A549 (cell line): ENCODE results near the gene VEZT. TPM values are rescaled to one million over a fixed set of nuclear protein-coding genes. Genes with fewer than 3 reads are reported as not detected.

Experiments
- ATAC-seq, 2 experiments: fragments of 200-7000 bp in 1 of 2; fragments of >200 bp in 1 of 2; cut with Nextera tagmentation in 1 of 2; cut with Tn5 transposase in 1 of 2; 3 replicates each; pipeline versions ENCODE4 v1.8.0 to v1.9.1; 2018 to 2020; ENCODE audit warnings: mild to moderate bottlenecking in 1 of 2, moderate library complexity in 1 of 2
- CTCF ChIA-PET: fragments of 300-600 bp; sonication (Branson Sonifier 250); formaldehyde crosslinking; extraction: SDS; loops from one replicate; lab custom pipeline; 2021; ENCODE audit warnings: antibody characterized with exemption, inconsistent platforms; lab: Yijun Ruan, JAX
- POLR2A ChIA-PET: fragments of 350-600 bp; formaldehyde crosslinking; extraction: SDS; loops from one replicate; lab custom pipeline; 2021; ENCODE audit warnings: antibody characterized with exemption, inconsistent platforms; lab: Yijun Ruan, JAX
- DNase-seq, 2 experiments: peaks; one replicate each; pipeline versions ENCODE4 v3.0.0 to v3.0.0-alpha.2; 2011 to 2016; ENCODE audit warnings: low read depth in 1 of 2, low spot score in 1 of 2
- FAIRE-seq: peaks from 2 replicates; lab custom pipeline; 2011; peaks lifted over from hg19 to GRCh38; lab: Jason Lieb, UNC
- H3K27ac ChIP-seq, 2 experiments: fragments of >200 bp; sonication (Bioruptor Twin); formaldehyde crosslinking; 3 replicates each; pipeline ENCODE4 v1.5.1; 2016 to 2017
- H3K4me1 ChIP-seq: fragments of >200 bp; sonication (Bioruptor Twin); formaldehyde crosslinking; 3 replicates; pipeline ENCODE4 v1.6.1; 2016
- H3K4me2 ChIP-seq: fragments of >200 bp; sonication (Bioruptor Twin); formaldehyde crosslinking; 3 replicates; pipeline ENCODE4 v1.6.1; 2016
- H3K4me3 ChIP-seq: fragments of >200 bp; sonication (Bioruptor Twin); formaldehyde crosslinking; 3 replicates; pipeline ENCODE4 v1.5.1; 2016
- H3K9me3 ChIP-seq: fragments of >200 bp; sonication (Bioruptor Twin); formaldehyde crosslinking; 3 replicates; pipeline ENCODE4 v1.6.1; 2016
- ATOH8 ChIP-seq: fragments of 250-450 bp; sonication (Bioruptor Pico); IDR thresholded peaks from 2 replicates; pipeline ENCODE4 v1.5.0; 2020; ENCODE audit warnings: low read depth, mild to moderate bottlenecking, moderate library complexity
- BCL3 ChIP-seq: fragments of >200 bp; sonication (Bioruptor Twin); formaldehyde crosslinking; IDR thresholded peaks from 3 replicates; pipeline ENCODE4 v1.6.1; 2016
- BHLHE40 ChIP-seq: IDR thresholded peaks from 2 replicates; pipeline ENCODE4 v1.6.1; 2012; ENCODE audit warnings: low read depth, low read length, inconsistent platforms
- CBX2 ChIP-seq: fragments of 200-600 bp; sonication (generic); IDR thresholded peaks from 2 replicates; pipeline ENCODE4 v1.6.1; 2016; ENCODE audit warnings: low read depth, mild to moderate bottlenecking, borderline replicate concordance
- CBX8 ChIP-seq: fragments of 200-600 bp; sonication (generic); IDR thresholded peaks from 2 replicates; pipeline ENCODE4 v1.6.1; 2016
- CEBPB ChIP-seq, 2 experiments: fragments of >200 bp in 1 of 2; sonication (Bioruptor Twin) in 1 of 2; formaldehyde crosslinking in 1 of 2; IDR thresholded peaks; 2 replicates each; pipeline ENCODE4 v1.6.1; 2012 to 2016
- CHD2 ChIP-seq: fragments of 150-350 bp; IDR thresholded peaks from 2 replicates; pipeline ENCODE4 v1.6.1; 2014; ENCODE audit warnings: low read length; ENCODE audit not compliant: partially characterized antibody
- CHD4 ChIP-seq: fragments of 200-600 bp; sonication (generic); IDR thresholded peaks from 2 replicates; pipeline ENCODE4 v1.6.1; 2016; ENCODE audit warnings: antibody characterized with exemption, mild to moderate bottlenecking, borderline replicate concordance
- EHF ChIP-seq: fragments of 250-450 bp; sonication (Bioruptor Pico); IDR thresholded peaks from 2 replicates; pipeline ENCODE4 v1.5.0; 2020; ENCODE audit warnings: mild to moderate bottlenecking
- EP300 ChIP-seq, 2 experiments: fragments of >200 bp; sonication (Bioruptor Twin); formaldehyde crosslinking; IDR thresholded peaks; 2 replicates in 1 of 2; 3 replicates in 1 of 2; pipeline ENCODE4 v1.6.1; 2016 to 2017
- FOSL2 ChIP-seq, 2 experiments: fragments of 450-650 bp in 1 of 2; fragments of >200 bp in 1 of 2; sonication (Bioruptor Twin) in 1 of 2; formaldehyde crosslinking; IDR thresholded peaks; 2 replicates each; pipeline versions ENCODE4 v1.5.0 to v1.6.1; 2016 to 2020; ENCODE audit warnings: mild to moderate bottlenecking in 1 of 2, moderate library complexity in 1 of 2
- HMGXB4 ChIP-seq: fragments of 250-450 bp; sonication (Bioruptor Pico); IDR thresholded peaks from 2 replicates; pipeline ENCODE4 v1.5.0; 2021; ENCODE audit warnings: mild to moderate bottlenecking, moderate library complexity, borderline replicate concordance
- HOXA7 ChIP-seq: fragments of 250-450 bp; sonication (Bioruptor Pico); IDR thresholded peaks from 2 replicates; pipeline ENCODE4 v1.5.0; 2020; ENCODE audit warnings: mild to moderate bottlenecking, moderate library complexity
- HOXB13 ChIP-seq: fragments of 250-450 bp; sonication (Bioruptor Pico); IDR thresholded peaks from 2 replicates; pipeline ENCODE4 v1.5.0; 2020; ENCODE audit warnings: low read depth, mild to moderate bottlenecking, moderate library complexity
- JUN ChIP-seq, 2 experiments: fragments of >200 bp; sonication (Bioruptor Twin); formaldehyde crosslinking; IDR thresholded peaks; 2 replicates in 1 of 2; 3 replicates in 1 of 2; pipeline ENCODE4 v1.6.1; 2016 to 2017
- JUNB ChIP-seq: fragments of >200 bp; sonication (Bioruptor Twin); formaldehyde crosslinking; IDR thresholded peaks from 2 replicates; pipeline ENCODE4 v1.6.1; 2016
- MAX ChIP-seq: IDR thresholded peaks from 2 replicates; pipeline ENCODE4 v1.6.1; 2012
- NR3C1 ChIP-seq: fragments of >200 bp; sonication (Bioruptor Twin); formaldehyde crosslinking; IDR thresholded peaks from 3 replicates; pipeline ENCODE4 v1.6.1; 2017
- PBX3 ChIP-seq: IDR thresholded peaks from 2 replicates; pipeline ENCODE4 v1.6.1; 2012
- RAD21 ChIP-seq, 2 experiments: fragments of >200 bp in 1 of 2; sonication (Bioruptor Twin) in 1 of 2; formaldehyde crosslinking in 1 of 2; IDR thresholded peaks in 1 of 2; conservative IDR thresholded peaks in 1 of 2; 2 replicates in 1 of 2; 3 replicates in 1 of 2; pipeline ENCODE4 v1.6.1; 2012 to 2018; ENCODE audit warnings: inconsistent platforms in 1 of 2
- RFX5 ChIP-seq: fragments of 450-650 bp; IDR thresholded peaks from 2 replicates; pipeline ENCODE4 v1.7.1; 2014; ENCODE audit warnings: antibody characterized with exemption, mild to moderate bottlenecking, moderate library complexity
- RNF2 ChIP-seq: fragments of 200-600 bp; sonication (generic); IDR thresholded peaks from 2 replicates; pipeline ENCODE4 v1.6.1; 2016; ENCODE audit warnings: low read depth, mild to moderate bottlenecking, antibody characterized with exemption, moderate library complexity, borderline replicate concordance
- SREBF2 ChIP-seq: fragments of 450-650 bp; IDR thresholded peaks from 2 replicates; pipeline ENCODE4 v1.6.1; 2014; ENCODE audit warnings: mild to moderate bottlenecking, moderate library complexity
- TFCP2L1 ChIP-seq: fragments of 250-450 bp; sonication (Bioruptor Pico); IDR thresholded peaks from 2 replicates; pipeline ENCODE4 v1.5.0; 2021; ENCODE audit warnings: mild to moderate bottlenecking
- ZFP36 ChIP-seq: fragments of 450-650 bp; IDR thresholded peaks from 2 replicates; pipeline ENCODE4 v1.6.1; 2014; ENCODE audit warnings: borderline replicate concordance; ENCODE audit not compliant: partially characterized antibody
- WGBS: methylation state at CpG from one replicate; pipeline ENCODE4 v1.1.6; 2017; ENCODE audit errors: missing lambda C conversion rate; 5-methylcytosine and 5-hydroxymethylcytosine counted together
- polyA plus RNA-seq, 4 experiments: library from polyadenylated mRNA; depleted of rRNA in 3 of 4; stranded (reverse); fragments of >200 nt; fragmentation: RNase III in 1 of 4; extraction: RNeasy Plus Mini Kit Qiagen cat#74134 plus additional on column Dnase treatment in 1 of 4; gene quantifications; 2 replicates in 3 of 4; 3 replicates in 1 of 4; pipeline ENCODE4 v1.2.3, GENCODE V29; 2011 to 2017
- TF ChIP-seq, protein P1 (sequence below): fragments of 200-600 bp; sonication (generic); IDR thresholded peaks from 2 replicates; pipeline ENCODE4 v1.6.1; 2016; ENCODE audit warnings: antibody characterized with exemption, mild to moderate bottlenecking, moderate library complexity
- TF ChIP-seq, protein P2 (sequence below): fragments of >200 bp; sonication (Bioruptor Twin); formaldehyde crosslinking; IDR thresholded peaks from 2 replicates; pipeline ENCODE4 v1.6.1; 2016
- TF ChIP-seq, protein P3 (sequence below): IDR thresholded peaks from 2 replicates; pipeline ENCODE4 v1.6.1; 2012; ENCODE audit warnings: low read depth, borderline replicate concordance

VEZT gene
- polyA plus RNA-seq, 2 of the 4 experiments (the other 2 are of a cell fraction) = 87.1 to 259 TPM

DNA sequence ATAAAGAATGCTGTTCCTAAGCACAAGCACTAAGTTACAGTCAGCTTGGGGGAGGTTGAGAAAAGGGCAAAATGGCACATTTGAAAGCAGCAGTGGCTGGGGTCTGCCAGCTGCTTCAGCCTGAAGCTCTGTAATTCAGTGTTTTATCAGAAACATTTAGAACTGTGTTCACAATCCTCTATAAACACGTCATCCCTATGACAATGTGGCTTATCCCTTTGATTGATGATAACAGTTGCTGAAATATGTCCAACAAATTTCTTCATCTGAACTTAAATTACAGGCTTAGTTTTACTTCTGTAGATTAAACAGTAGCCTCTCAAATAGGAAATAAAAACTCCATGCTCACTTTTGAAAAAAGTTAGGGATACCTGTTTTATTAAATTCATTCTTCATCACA lies 108.8 kb downstream of the VEZT start (continued):
- TF ChIP-seq FOSL2 (IDR thresholded peaks at IDR 0.05) = peak; percentile 54; the same call in 1 of the 2 replicates
- TF ChIP-seq FOSL2 (CRISPR knock-in tag; IDR thresholded peaks at IDR 0.05) = peak; percentile 37; the same call in 1 of the 2 replicates
- TF ChIP-seq CBX2 = no peak
- TF ChIP-seq RAD21 (conservative IDR thresholded peaks at IDR 0.05 in 1 of 2, IDR thresholded peaks at IDR 0.05 in 1 of 2) = peak in 1 of 2 experiments; percentile 36; a peak in 3 of 5 replicates
- TF ChIP-seq BHLHE40 = no peak
- TF ChIP-seq CEBPB (IDR thresholded peaks at IDR 0.05) = peak; percentile 84 to 89
- no peak for TF ChIP-seq CBX8
- peak; percentile 10 for TF ChIP-seq ZFP36
- no peak; the same call in 1 of the 2 replicates for TF ChIP-seq PBX3
- no peak for TF ChIP-seq RFX5
- TF ChIP-seq EHF (CRISPR knock-in tag) = no peak

DNA sequence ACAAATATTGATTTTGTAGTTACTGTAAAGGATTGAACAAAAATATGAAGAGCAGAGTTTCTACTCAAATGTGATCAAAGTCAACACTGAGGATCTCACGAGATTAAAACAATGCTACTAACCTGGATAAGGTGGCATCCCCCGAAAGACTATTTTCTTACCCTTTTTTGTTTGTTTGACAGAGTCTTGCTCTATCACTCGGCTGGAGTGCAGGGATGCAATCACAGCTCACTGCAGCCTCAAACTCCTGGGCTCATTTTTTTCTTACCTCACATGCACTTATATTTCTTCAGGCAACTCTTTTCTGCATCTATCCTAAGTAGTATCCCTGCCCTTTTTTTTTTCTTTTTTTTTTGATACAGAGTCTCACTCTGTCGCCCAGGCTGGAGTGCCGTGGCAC lies 109.2 kb downstream of the VEZT start:
- DNase-seq (peak in 1 of 2 experiments; percentile 69), ATAC-seq (peak; percentile 68 to 72), FAIRE-seq (no peak)
- TF ChIP-seq JUNB = peak; percentile 44; the same call in 1 of the 2 replicates
- peak; percentile 47 for TF ChIP-seq CHD2
- TF ChIP-seq, protein P1, sequence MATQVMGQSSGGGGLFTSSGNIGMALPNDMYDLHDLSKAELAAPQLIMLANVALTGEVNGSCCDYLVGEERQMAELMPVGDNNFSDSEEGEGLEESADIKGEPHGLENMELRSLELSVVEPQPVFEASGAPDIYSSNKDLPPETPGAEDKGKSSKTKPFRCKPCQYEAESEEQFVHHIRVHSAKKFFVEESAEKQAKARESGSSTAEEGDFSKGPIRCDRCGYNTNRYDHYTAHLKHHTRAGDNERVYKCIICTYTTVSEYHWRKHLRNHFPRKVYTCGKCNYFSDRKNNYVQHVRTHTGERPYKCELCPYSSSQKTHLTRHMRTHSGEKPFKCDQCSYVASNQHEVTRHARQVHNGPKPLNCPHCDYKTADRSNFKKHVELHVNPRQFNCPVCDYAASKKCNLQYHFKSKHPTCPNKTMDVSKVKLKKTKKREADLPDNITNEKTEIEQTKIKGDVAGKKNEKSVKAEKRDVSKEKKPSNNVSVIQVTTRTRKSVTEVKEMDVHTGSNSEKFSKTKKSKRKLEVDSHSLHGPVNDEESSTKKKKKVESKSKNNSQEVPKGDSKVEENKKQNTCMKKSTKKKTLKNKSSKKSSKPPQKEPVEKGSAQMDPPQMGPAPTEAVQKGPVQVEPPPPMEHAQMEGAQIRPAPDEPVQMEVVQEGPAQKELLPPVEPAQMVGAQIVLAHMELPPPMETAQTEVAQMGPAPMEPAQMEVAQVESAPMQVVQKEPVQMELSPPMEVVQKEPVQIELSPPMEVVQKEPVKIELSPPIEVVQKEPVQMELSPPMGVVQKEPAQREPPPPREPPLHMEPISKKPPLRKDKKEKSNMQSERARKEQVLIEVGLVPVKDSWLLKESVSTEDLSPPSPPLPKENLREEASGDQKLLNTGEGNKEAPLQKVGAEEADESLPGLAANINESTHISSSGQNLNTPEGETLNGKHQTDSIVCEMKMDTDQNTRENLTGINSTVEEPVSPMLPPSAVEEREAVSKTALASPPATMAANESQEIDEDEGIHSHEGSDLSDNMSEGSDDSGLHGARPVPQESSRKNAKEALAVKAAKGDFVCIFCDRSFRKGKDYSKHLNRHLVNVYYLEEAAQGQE = 0 out of 2 replicates have a peak, but pooled peaks have one; percentile 28
- TF ChIP-seq CBX8 = no peak
- TF ChIP-seq ATOH8 (CRISPR knock-in tag) = no peak
- TF ChIP-seq EP300 (IDR thresholded peaks at IDR 0.05) = no peak
- TF ChIP-seq BCL3 = no peak
- TF ChIP-seq, protein P2, sequence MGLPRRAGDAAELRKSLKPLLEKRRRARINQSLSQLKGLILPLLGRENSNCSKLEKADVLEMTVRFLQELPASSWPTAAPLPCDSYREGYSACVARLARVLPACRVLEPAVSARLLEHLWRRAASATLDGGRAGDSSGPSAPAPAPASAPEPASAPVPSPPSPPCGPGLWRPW = no peak
- no peak for TF ChIP-seq CHD4
- TF ChIP-seq JUN (IDR thresholded peaks at IDR 0.05) = peak in 1 of 2 experiments; percentile 42; a peak in 1 of 5 replicates
- no peak for TF ChIP-seq EHF (CRISPR knock-in tag)
- TF ChIP-seq CEBPB (IDR thresholded peaks at IDR 0.05) = no peak
- no peak for TF ChIP-seq HOXB13 (CRISPR knock-in tag)
- TF ChIP-seq, protein P3, sequence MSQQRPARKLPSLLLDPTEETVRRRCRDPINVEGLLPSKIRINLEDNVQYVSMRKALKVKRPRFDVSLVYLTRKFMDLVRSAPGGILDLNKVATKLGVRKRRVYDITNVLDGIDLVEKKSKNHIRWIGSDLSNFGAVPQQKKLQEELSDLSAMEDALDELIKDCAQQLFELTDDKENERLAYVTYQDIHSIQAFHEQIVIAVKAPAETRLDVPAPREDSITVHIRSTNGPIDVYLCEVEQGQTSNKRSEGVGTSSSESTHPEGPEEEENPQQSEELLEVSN = no peak
- TF ChIP-seq RNF2 = no peak
- TF ChIP-seq HOXA7 (CRISPR knock-in tag) = no peak
- TF ChIP-seq MAX = no peak
- no peak for TF ChIP-seq SREBF2
- no peak for TF ChIP-seq HMGXB4 (CRISPR knock-in tag)
- no peak for TF ChIP-seq TFCP2L1 (CRISPR knock-in tag)
- TF ChIP-seq NR3C1 = no peak
- WGBS = 40% methylated on average over 5 of the region's 5 CpGs
- Histone ChIP-seq H3K4me2 (peak overlapping the region; percentile 62), H3K4me1 (peaks cover 77% of the 10 kb centered on the region), H3K9me3 (no peaks in the 10 kb centered on the region), H3K27ac (peak overlapping the region; percentile 88 to 89), H3K4me3 (no peak overlapping the region)
- CTCF ChIA-PET = interaction anchor here (3.1 to 3.9 kb wide), 2 partner anchors 11 to 14 kb away, joined by 13 to 22 read pairs; no protein-coding TSS in a partner anchor
- POLR2A ChIA-PET = interaction anchor here (1.1 to 1.6 kb wide), 2 partner anchors 9 to 109 kb away, joined by 11 to 12 read pairs; partner anchors contain the start of genes FGD6 and VEZT
